ENCODE data around the gene TTBK2.

DNA sequence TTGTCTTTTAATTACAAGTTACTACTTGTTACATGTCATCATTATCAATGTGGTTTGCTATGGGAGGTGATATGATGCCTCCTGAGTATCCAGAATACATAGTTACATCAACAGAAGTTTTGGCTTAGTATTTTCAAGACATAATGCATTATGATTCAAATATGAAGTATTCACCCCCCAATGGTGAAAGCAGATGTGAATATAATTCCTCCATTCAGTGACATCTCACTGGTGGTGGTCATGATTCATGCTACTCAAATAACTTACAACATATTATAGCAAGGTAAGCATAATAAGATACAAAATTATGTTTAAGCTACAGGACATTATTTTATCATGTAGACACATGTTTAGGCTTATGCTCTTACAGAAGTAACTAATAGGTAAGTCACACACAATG, 34.9 kb upstream of the TTBK2 start:
- TF ChIP-seq, protein P1, sequence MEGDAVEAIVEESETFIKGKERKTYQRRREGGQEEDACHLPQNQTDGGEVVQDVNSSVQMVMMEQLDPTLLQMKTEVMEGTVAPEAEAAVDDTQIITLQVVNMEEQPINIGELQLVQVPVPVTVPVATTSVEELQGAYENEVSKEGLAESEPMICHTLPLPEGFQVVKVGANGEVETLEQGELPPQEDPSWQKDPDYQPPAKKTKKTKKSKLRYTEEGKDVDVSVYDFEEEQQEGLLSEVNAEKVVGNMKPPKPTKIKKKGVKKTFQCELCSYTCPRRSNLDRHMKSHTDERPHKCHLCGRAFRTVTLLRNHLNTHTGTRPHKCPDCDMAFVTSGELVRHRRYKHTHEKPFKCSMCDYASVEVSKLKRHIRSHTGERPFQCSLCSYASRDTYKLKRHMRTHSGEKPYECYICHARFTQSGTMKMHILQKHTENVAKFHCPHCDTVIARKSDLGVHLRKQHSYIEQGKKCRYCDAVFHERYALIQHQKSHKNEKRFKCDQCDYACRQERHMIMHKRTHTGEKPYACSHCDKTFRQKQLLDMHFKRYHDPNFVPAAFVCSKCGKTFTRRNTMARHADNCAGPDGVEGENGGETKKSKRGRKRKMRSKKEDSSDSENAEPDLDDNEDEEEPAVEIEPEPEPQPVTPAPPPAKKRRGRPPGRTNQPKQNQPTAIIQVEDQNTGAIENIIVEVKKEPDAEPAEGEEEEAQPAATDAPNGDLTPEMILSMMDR (IDR thresholded peaks at IDR 0.05): no peak
- TF ChIP-seq, protein P2, sequence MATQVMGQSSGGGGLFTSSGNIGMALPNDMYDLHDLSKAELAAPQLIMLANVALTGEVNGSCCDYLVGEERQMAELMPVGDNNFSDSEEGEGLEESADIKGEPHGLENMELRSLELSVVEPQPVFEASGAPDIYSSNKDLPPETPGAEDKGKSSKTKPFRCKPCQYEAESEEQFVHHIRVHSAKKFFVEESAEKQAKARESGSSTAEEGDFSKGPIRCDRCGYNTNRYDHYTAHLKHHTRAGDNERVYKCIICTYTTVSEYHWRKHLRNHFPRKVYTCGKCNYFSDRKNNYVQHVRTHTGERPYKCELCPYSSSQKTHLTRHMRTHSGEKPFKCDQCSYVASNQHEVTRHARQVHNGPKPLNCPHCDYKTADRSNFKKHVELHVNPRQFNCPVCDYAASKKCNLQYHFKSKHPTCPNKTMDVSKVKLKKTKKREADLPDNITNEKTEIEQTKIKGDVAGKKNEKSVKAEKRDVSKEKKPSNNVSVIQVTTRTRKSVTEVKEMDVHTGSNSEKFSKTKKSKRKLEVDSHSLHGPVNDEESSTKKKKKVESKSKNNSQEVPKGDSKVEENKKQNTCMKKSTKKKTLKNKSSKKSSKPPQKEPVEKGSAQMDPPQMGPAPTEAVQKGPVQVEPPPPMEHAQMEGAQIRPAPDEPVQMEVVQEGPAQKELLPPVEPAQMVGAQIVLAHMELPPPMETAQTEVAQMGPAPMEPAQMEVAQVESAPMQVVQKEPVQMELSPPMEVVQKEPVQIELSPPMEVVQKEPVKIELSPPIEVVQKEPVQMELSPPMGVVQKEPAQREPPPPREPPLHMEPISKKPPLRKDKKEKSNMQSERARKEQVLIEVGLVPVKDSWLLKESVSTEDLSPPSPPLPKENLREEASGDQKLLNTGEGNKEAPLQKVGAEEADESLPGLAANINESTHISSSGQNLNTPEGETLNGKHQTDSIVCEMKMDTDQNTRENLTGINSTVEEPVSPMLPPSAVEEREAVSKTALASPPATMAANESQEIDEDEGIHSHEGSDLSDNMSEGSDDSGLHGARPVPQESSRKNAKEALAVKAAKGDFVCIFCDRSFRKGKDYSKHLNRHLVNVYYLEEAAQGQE (IDR thresholded peaks at IDR 0.05; ENCODE audit: insufficient read depth in 1 of 2, low read depth in 2 of 2, low read length in 1 of 2): no peak
- TF ChIP-seq POLR2AphosphoS5 (IDR thresholded peaks at IDR 0.05; ENCODE audit: low read depth, low read length): no peak
- no peak for TF ChIP-seq TCF7L2 (IDR thresholded peaks at IDR 0.05; ENCODE audit: low read depth, low read length)

Measured in Panc1 (cell line).